ENCODE results near the gene ADRA1B. TPM values are rescaled to one million over a fixed set of nuclear protein-coding genes. Genes with fewer than 3 reads are reported as not detected.

Gene ADRA1B
- total RNA-seq, 1 experiment from 2014 or later = not detected

DNA sequence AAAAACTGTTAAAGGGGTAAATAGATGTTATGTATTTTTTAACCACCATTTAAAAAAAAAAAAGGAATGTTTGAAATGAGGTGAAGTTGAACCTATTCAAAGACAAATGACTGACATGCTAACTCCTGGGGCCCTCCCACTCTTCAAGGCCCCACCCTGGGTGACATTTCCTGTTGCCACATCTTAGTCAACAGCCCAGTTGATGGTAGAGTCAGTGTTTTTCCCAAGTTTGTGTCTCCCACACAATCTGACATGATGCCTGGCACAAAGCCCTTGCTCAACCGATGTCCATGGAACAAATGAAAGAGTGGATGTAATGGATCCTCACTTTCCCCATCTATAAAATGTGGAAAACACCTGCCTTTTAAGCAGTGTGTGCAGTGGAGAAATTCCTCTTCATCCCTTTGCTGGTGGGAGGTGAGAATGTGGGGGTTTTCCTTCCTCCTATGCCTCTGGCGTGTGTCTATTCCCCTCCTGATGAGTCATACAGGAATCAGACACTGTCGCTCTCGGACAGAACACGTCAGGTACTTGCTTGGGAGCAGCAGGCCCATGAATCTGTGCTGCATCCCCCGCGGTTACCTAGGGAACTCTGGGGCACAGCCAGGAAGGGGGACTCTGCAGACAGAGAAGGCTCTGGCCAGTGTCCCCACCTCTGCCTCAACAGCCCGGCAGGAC, 13.7 kb upstream of the ADRA1B start:
- no peak overlapping the region for H3K23ac ChIP-seq (ENCODE audit: insufficient read length, low read depth, low read length)
- no peak overlapping the region for H2BK20ac ChIP-seq (ENCODE audit: low read depth, low read length, poor library complexity, severe bottlenecking)
- no peaks in the 10 kb centered on the region for H3K4me1 ChIP-seq (ENCODE audit: insufficient read depth, low read length)
- Mint-ChIP-seq H3K9me3 (no peaks in the 10 kb centered on the region), H3K27ac (no peak overlapping the region), H3K36me3 (ENCODE audit: insufficient read depth in 1 of 3, low read depth in 3 of 3) (no peaks in the 10 kb centered on the region), H3K4me1 (0 out of 4 replicates have a peak, but pooled peaks cover 0 to 3% of the 10 kb centered on the region in 2 experiments), H3K27me3 (ENCODE audit: low read depth) (no peaks in the 10 kb centered on the region; the same call in 1 of the 2 replicates), H3K4me3 (no peak overlapping the region)
- H2BK120ac ChIP-seq (ENCODE audit: low read depth, low read length, poor library complexity, severe bottlenecking) = no peak overlapping the region
- H2AFZ ChIP-seq (ENCODE audit: low read length) = no peak overlapping the region
- WGBS (ENCODE audit: extremely low coverage, insufficient read length, low lambda C conversion rate) = no CpG with 5 or more reads among the region's 8 CpGs
- H4K20me1 ChIP-seq (ENCODE audit: control insufficient read depth, insufficient read depth, insufficient read length) = no peaks in the 10 kb centered on the region
- no peak overlapping the region for H3K18ac ChIP-seq (ENCODE audit: insufficient read length, low read depth, low read length)
- no peak overlapping the region for H3K9ac ChIP-seq (ENCODE audit: extremely low read depth, insufficient read length, low read length)
- no peak overlapping the region for H4K91ac ChIP-seq (ENCODE audit: insufficient read length, low read depth, low read length)
- H3K9me3 ChIP-seq (ENCODE audit: control insufficient read depth, low read depth, low read length) = no peaks in the 10 kb centered on the region
- H3K79me1 ChIP-seq (ENCODE audit: insufficient read depth, low read depth, low read length, poor library complexity, severe bottlenecking) = no peaks in the 10 kb centered on the region
- H3K23me2 ChIP-seq (ENCODE audit: insufficient read length, low read depth, low read length, poor library complexity, severe bottlenecking) = no peaks in the 10 kb centered on the region
- no peaks in the 10 kb centered on the region for H3K27me3 ChIP-seq (ENCODE audit: insufficient read depth, low read length)
- H3K56ac ChIP-seq (ENCODE audit: insufficient read length, low read depth, low read length) = no peak overlapping the region
- H3T11ph ChIP-seq (ENCODE audit: low read length) = no peak overlapping the region
- H4K5ac ChIP-seq (ENCODE audit: insufficient read length, low read depth, low read length) = no peak overlapping the region
- TF ChIP-seq, protein P1, sequence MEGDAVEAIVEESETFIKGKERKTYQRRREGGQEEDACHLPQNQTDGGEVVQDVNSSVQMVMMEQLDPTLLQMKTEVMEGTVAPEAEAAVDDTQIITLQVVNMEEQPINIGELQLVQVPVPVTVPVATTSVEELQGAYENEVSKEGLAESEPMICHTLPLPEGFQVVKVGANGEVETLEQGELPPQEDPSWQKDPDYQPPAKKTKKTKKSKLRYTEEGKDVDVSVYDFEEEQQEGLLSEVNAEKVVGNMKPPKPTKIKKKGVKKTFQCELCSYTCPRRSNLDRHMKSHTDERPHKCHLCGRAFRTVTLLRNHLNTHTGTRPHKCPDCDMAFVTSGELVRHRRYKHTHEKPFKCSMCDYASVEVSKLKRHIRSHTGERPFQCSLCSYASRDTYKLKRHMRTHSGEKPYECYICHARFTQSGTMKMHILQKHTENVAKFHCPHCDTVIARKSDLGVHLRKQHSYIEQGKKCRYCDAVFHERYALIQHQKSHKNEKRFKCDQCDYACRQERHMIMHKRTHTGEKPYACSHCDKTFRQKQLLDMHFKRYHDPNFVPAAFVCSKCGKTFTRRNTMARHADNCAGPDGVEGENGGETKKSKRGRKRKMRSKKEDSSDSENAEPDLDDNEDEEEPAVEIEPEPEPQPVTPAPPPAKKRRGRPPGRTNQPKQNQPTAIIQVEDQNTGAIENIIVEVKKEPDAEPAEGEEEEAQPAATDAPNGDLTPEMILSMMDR (conservative IDR thresholded peaks at IDR 0.05) = no peak
- H2BK12ac ChIP-seq (ENCODE audit: insufficient read length, low read depth, low read length) = no peak overlapping the region
- H3K79me2 ChIP-seq (ENCODE audit: insufficient read depth, low read length) = no peaks in the 10 kb centered on the region
- H3K4ac ChIP-seq (ENCODE audit: low read depth, low read length) = no peak overlapping the region
- no peak overlapping the region for H2AK5ac ChIP-seq (ENCODE audit: insufficient read length, low read length)
- H2BK5ac ChIP-seq (ENCODE audit: insufficient read length, low read length) = no peak overlapping the region
- DNase-seq = no peak
- H2BK15ac ChIP-seq (ENCODE audit: low read depth, low read length) = no peak overlapping the region
- no peak overlapping the region for H4K8ac ChIP-seq (replicated peaks; ENCODE audit: insufficient read length, low read depth, low read length)
- H3K27ac ChIP-seq (ENCODE audit: insufficient read length, low read depth, low read length) = no peak overlapping the region
- no peak overlapping the region for H3K4me2 ChIP-seq (ENCODE audit: insufficient read depth, insufficient read length, low read length)
- H3K14ac ChIP-seq (ENCODE audit: insufficient read depth, low read length) = no peak overlapping the region
